ENCODE measurements around the gene CDH4.

The CDH4 gene

GRCh38 chr20:61257611-61258010, 5.5 kb downstream of the CDH4 start:
- no peak for TF ChIP-seq CTCF (IDR thresholded peaks at IDR 0.05; ENCODE audit: borderline replicate concordance, extremely low read depth, low read length, poor library complexity, severe bottlenecking)
- Histone ChIP-seq H2AFZ (ENCODE audit: low read depth, low read length) (no peak overlapping the region), H3K36me3 (ENCODE audit: insufficient read depth, low read length) (no peaks in the 10 kb centered on the region), H4K20me1 (ENCODE audit: insufficient read depth, low read length) (no peaks in the 10 kb centered on the region), H3K27ac (ENCODE audit: low read length) (no peak overlapping the region), H3K4me1 (ENCODE audit: insufficient read depth, low read length) (peaks cover 14% of the 10 kb centered on the region), H3K9me3 (ENCODE audit: insufficient read depth, low read length, severe bottlenecking) (no peaks in the 10 kb centered on the region), H3K79me2 (ENCODE audit: insufficient read depth, low read length) (no peaks in the 10 kb centered on the region), H3K4me3 (ENCODE audit: low read depth in 1 of 2, low read length in 2 of 2) (no peak overlapping the region), H3K4me2 (ENCODE audit: insufficient read depth, low read length) (no peak overlapping the region), H3K9ac (ENCODE audit: low read depth, low read length) (no peak overlapping the region), H3K27me3 (ENCODE audit: insufficient read depth, low read length, poor library complexity) (no peaks in the 10 kb centered on the region)
- DNase-seq, result no peak
- ATAC-seq (ENCODE audit: insufficient read depth, low read depth), result no peak

- no peak for DNase-seq
- TF ChIP-seq CTCF (IDR thresholded peaks at IDR 0.05; ENCODE audit: borderline replicate concordance, extremely low read depth, low read length, poor library complexity, severe bottlenecking), result no peak
- no peak for TF ChIP-seq EZH2 (IDR thresholded peaks at IDR 0.05; ENCODE audit: borderline replicate concordance, low read depth, low read length, severe bottlenecking)
- no peak overlapping the region for H3K4me3 ChIP-seq (ENCODE audit: low read depth in 1 of 2, low read length in 2 of 2)
- H2AFZ ChIP-seq (ENCODE audit: low read depth, low read length), result no peak overlapping the region
- no peak overlapping the region for H3K9ac ChIP-seq (ENCODE audit: low read depth, low read length)
- H3K27ac ChIP-seq (ENCODE audit: low read length), result no peak overlapping the region
- H3K4me1 ChIP-seq (ENCODE audit: insufficient read depth, low read length), result peaks cover 14% of the 10 kb centered on the region
- peaks cover 4% of the 10 kb centered on the region for H3K27me3 ChIP-seq (ENCODE audit: insufficient read depth, low read length, poor library complexity)
- H3K79me2 ChIP-seq (ENCODE audit: insufficient read depth, low read length), result no peaks in the 10 kb centered on the region
- no peak for ATAC-seq (ENCODE audit: insufficient read depth, low read depth)
- H4K20me1 ChIP-seq (ENCODE audit: insufficient read depth, low read length), result no peaks in the 10 kb centered on the region
- no peaks in the 10 kb centered on the region for H3K9me3 ChIP-seq (ENCODE audit: insufficient read depth, low read length, severe bottlenecking)
- H3K36me3 ChIP-seq (ENCODE audit: insufficient read depth, low read length), result no peaks in the 10 kb centered on the region
- no peak overlapping the region for H3K4me2 ChIP-seq (ENCODE audit: insufficient read depth, low read length)
Measured at GRCh38 chr20:61259741-61260140, 7.7 kb downstream of the CDH4 start.

- Histone ChIP-seq H3K9ac (ENCODE audit: low read depth, low read length) (no peak overlapping the region), H3K27ac (ENCODE audit: low read length) (no peak overlapping the region), H3K4me3 (ENCODE audit: low read depth in 1 of 2, low read length in 2 of 2) (no peak overlapping the region), H2AFZ (ENCODE audit: low read depth, low read length) (no peak overlapping the region), H3K9me3 (ENCODE audit: insufficient read depth, low read length, severe bottlenecking) (no peaks in the 10 kb centered on the region), H3K4me2 (ENCODE audit: insufficient read depth, low read length) (no peak overlapping the region), H3K79me2 (ENCODE audit: insufficient read depth, low read length) (no peaks in the 10 kb centered on the region), H3K36me3 (ENCODE audit: insufficient read depth, low read length) (no peaks in the 10 kb centered on the region), H3K4me1 (ENCODE audit: insufficient read depth, low read length) (peaks cover 14% of the 10 kb centered on the region), H4K20me1 (ENCODE audit: insufficient read depth, low read length) (no peaks in the 10 kb centered on the region), H3K27me3 (ENCODE audit: insufficient read depth, low read length, poor library complexity) (peaks cover 12% of the 10 kb centered on the region)
- no peak for TF ChIP-seq CTCF (IDR thresholded peaks at IDR 0.05; ENCODE audit: borderline replicate concordance, extremely low read depth, low read length, poor library complexity, severe bottlenecking)
- TF ChIP-seq EZH2 (IDR thresholded peaks at IDR 0.05; ENCODE audit: borderline replicate concordance, low read depth, low read length, severe bottlenecking), result no peak
- ATAC-seq (ENCODE audit: insufficient read depth, low read depth) (no peak), DNase-seq (no peak)
Measured at GRCh38 chr20:61260905-61261304, 8.8 kb downstream of the CDH4 start.

DNA sequence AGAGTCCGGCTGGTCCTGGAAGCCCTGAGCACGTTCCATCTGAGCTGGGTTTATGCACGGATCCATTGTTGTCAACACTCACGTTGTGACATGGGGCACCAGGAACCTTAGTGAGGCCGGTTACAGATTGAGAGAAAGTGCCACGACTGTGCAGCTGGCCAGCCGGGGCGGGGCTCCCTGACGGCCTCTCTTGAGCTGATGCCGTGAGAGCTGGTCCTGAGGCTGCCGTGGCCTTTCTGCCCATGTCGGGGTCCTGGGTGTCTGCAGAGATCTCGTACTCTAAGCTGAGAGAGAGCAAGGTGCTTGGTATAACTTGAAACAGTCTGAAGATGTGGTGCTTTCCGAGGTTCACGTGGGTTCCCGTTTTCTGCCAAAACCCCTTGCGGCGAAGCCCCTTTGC, 10.0 kb downstream of the CDH4 start:
- ATAC-seq (ENCODE audit: insufficient read depth, low read depth), result no peak
- Histone ChIP-seq H3K79me2 (ENCODE audit: insufficient read depth, low read length) (no peaks in the 10 kb centered on the region), H4K20me1 (ENCODE audit: insufficient read depth, low read length) (no peaks in the 10 kb centered on the region), H3K27ac (ENCODE audit: low read length) (no peak overlapping the region), H3K9me3 (ENCODE audit: insufficient read depth, low read length, severe bottlenecking) (no peaks in the 10 kb centered on the region), H2AFZ (ENCODE audit: low read depth, low read length) (no peak overlapping the region), H3K4me1 (ENCODE audit: insufficient read depth, low read length) (peaks cover 7% of the 10 kb centered on the region), H3K4me3 (ENCODE audit: low read depth in 1 of 2, low read length in 2 of 2) (no peak overlapping the region), H3K27me3 (ENCODE audit: insufficient read depth, low read length, poor library complexity) (peaks cover 20% of the 10 kb centered on the region), H3K4me2 (ENCODE audit: insufficient read depth, low read length) (no peak overlapping the region), H3K36me3 (ENCODE audit: insufficient read depth, low read length) (no peaks in the 10 kb centered on the region), H3K9ac (ENCODE audit: low read depth, low read length) (no peak overlapping the region)
- no peak for DNase-seq
- TF ChIP-seq EZH2 (IDR thresholded peaks at IDR 0.05; ENCODE audit: borderline replicate concordance, low read depth, low read length, severe bottlenecking), result no peak
- no peak for TF ChIP-seq CTCF (IDR thresholded peaks at IDR 0.05; ENCODE audit: borderline replicate concordance, extremely low read depth, low read length, poor library complexity, severe bottlenecking)
